HG03108 (cell line): Measurements from ENCODE around the gene NAA40.

ENCODE experiments used
- ATAC-seq: cut with Tn5 transposase; IDR thresholded peaks from one replicate; pipeline ENCODE4 v1.9.1; 2021; ENCODE audit warnings: moderate library complexity; ENCODE audit not compliant: unreplicated experiment

Gene NAA40

GRCh38 chr11:63938479-63939396, at the start of gene NAA40:
Gene NAA40 (plus strand): TSS chr11:63939002. CDS start chr11:63939097, 95 bp downstream.
- peak; percentile 86 for ATAC-seq

GRCh38 chr11:63889344-63889743, 49.5 kb upstream of the NAA40 start:
- no peak for ATAC-seq

- no peak for ATAC-seq
Measured at GRCh38 chr11:63890368-63890767, 48.4 kb upstream of the NAA40 start.

- ATAC-seq = no peak
Measured at GRCh38 chr11:63892228-63892627, 46.6 kb upstream of the NAA40 start.

GRCh38 chr11:63893355-63893754, 45.4 kb upstream of the NAA40 start:
- ATAC-seq = no peak

- ATAC-seq = no peak
Measured at GRCh38 chr11:63896071-63896470, 42.7 kb upstream of the NAA40 start.

GRCh38 chr11:63897459-63898146, 41.2 kb upstream of the NAA40 start:
- no peak for ATAC-seq

- ATAC-seq = no peak
Measured at GRCh38 chr11:63901660-63902059, 37.1 kb upstream of the NAA40 start.

- no peak for ATAC-seq
Measured at GRCh38 chr11:63903884-63904283, 34.9 kb upstream of the NAA40 start.

GRCh38 chr11:63904743-63905142, 34.1 kb upstream of the NAA40 start:
- no peak for ATAC-seq

- no peak for ATAC-seq
Measured at GRCh38 chr11:63905179-63905578, 33.6 kb upstream of the NAA40 start.

GRCh38 chr11:63906087-63906486, 32.7 kb upstream of the NAA40 start:
- ATAC-seq = no peak

- ATAC-seq = no peak
Measured at GRCh38 chr11:63906585-63906984, 32.2 kb upstream of the NAA40 start.

- ATAC-seq = no peak
Measured at GRCh38 chr11:63907063-63907462, 31.7 kb upstream of the NAA40 start.

GRCh38 chr11:63907808-63908530, 30.8 kb upstream of the NAA40 start:
- ATAC-seq = no peak

GRCh38 chr11:63908631-63909401, 30.0 kb upstream of the NAA40 start:
- ATAC-seq = no peak

- ATAC-seq = no peak
Measured at GRCh38 chr11:63909591-63910506, 29.0 kb upstream of the NAA40 start.

GRCh38 chr11:63910675-63911074, 28.1 kb upstream of the NAA40 start:
- no peak for ATAC-seq

GRCh38 chr11:63911440-63911839, 27.4 kb upstream of the NAA40 start:
- no peak for ATAC-seq

- ATAC-seq = no peak
Measured at GRCh38 chr11:63911876-63912275, 26.9 kb upstream of the NAA40 start.
